ENCODE measurements around the gene GNG12.

DNA sequence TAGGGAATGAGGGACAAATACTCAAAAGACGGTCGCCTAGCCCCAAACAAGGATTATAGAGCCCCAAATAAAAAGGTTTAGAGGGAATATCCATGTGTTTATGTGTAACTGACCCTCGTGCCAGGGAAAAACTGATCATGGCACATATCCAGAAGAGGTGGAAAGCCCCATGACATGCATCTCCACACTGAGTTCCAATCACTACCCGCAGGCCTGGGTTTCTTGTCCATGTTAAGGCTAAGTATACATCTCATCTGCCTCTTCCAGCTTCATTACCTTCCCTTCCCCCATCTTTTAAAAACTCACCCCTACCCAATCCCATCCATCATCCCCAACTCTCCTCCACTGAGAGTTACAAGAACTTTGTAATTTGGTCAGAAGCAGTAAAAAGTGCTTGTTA is 133.0 kb downstream of the GNG12 start:
- TF ChIP-seq, protein P1, sequence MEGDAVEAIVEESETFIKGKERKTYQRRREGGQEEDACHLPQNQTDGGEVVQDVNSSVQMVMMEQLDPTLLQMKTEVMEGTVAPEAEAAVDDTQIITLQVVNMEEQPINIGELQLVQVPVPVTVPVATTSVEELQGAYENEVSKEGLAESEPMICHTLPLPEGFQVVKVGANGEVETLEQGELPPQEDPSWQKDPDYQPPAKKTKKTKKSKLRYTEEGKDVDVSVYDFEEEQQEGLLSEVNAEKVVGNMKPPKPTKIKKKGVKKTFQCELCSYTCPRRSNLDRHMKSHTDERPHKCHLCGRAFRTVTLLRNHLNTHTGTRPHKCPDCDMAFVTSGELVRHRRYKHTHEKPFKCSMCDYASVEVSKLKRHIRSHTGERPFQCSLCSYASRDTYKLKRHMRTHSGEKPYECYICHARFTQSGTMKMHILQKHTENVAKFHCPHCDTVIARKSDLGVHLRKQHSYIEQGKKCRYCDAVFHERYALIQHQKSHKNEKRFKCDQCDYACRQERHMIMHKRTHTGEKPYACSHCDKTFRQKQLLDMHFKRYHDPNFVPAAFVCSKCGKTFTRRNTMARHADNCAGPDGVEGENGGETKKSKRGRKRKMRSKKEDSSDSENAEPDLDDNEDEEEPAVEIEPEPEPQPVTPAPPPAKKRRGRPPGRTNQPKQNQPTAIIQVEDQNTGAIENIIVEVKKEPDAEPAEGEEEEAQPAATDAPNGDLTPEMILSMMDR (IDR thresholded peaks at IDR 0.05), result no peak
- TF ChIP-seq POLR2A (IDR thresholded peaks at IDR 0.05), result no peak

Data from testis (tissue), 2 donors.